OCI-LY1 (cell line): Measurements from ENCODE around the gene LRRC28.

Experiments
- H2AFZ ChIP-seq: fragments of 200-600 bp; sonication (generic), shearing (Covaris generic); 2 replicates; pipeline ENCODE4 v1.6.0; 2014; ENCODE audit warnings: antibody characterized with exemption, mild to moderate bottlenecking, low read length
- H3F3A ChIP-seq: fragments of 200-600 bp; sonication (generic), shearing (Covaris generic); 2 replicates; pipeline ENCODE4 v1.6.0; 2014; ENCODE audit warnings: mild to moderate bottlenecking, antibody characterized with exemption, low read length, moderate library complexity; ENCODE audit not compliant: insufficient read depth
- H3K27ac ChIP-seq: fragments of 200-600 bp; sonication (generic); 2 replicates; pipeline ENCODE4 v1.5.1; 2014; ENCODE audit warnings: low read length, mixed run types, mild to moderate bottlenecking, low read depth; ENCODE audit not compliant: poor library complexity, severe bottlenecking
- H3K27me3 ChIP-seq: fragments of 200-600 bp; sonication (generic); 2 replicates; pipeline ENCODE4 v1.6.0; 2014; ENCODE audit warnings: antibody characterized with exemption, mild to moderate bottlenecking, low read length, moderate library complexity; ENCODE audit not compliant: insufficient read depth
- H3K36me3 ChIP-seq: fragments of 200-600 bp; sonication (generic); 2 replicates; pipeline ENCODE4 v1.6.1; 2014; ENCODE audit warnings: mild to moderate bottlenecking, antibody characterized with exemption, low read length, moderate library complexity, mixed read lengths; ENCODE audit not compliant: insufficient read depth
- H3K4me1 ChIP-seq: fragments of 200-600 bp; sonication (generic); 2 replicates; pipeline ENCODE4 v1.5.1; 2014; ENCODE audit warnings: mild to moderate bottlenecking, low read length, moderate library complexity; ENCODE audit not compliant: insufficient read depth, severe bottlenecking
- H3K4me2 ChIP-seq: fragments of 200-600 bp; sonication (generic), shearing (Covaris generic); 2 replicates; pipeline ENCODE4 v1.6.1; 2014; ENCODE audit warnings: low read length
- H3K4me3 ChIP-seq: fragments of 200-600 bp; sonication (generic); 2 replicates; pipeline ENCODE4 v1.5.1; 2014; ENCODE audit warnings: low read length, low read depth, mild to moderate bottlenecking, mixed read lengths; ENCODE audit not compliant: poor library complexity, severe bottlenecking
- H3K79me2 ChIP-seq: fragments of 200-600 bp; shearing (Covaris generic); 2 replicates; pipeline ENCODE4 v1.6.1; 2016; ENCODE audit warnings: mixed run types, low read length, mixed read lengths; ENCODE audit not compliant: insufficient read depth
- H3K9ac ChIP-seq: fragments of 200-600 bp; sonication (generic), shearing (Covaris generic); 2 replicates; pipeline ENCODE4 v1.6.1; 2014; ENCODE audit warnings: mild to moderate bottlenecking, low read length, mixed read lengths
- H3K9me2 ChIP-seq: fragments of 200-600 bp; sonication (generic), shearing (Covaris generic); 2 replicates; pipeline ENCODE4 v1.6.1; 2014; ENCODE audit warnings: low read depth, mild to moderate bottlenecking, low read length, mixed read lengths
- H3K9me3 ChIP-seq: fragments of 200-600 bp; shearing (Covaris generic); 2 replicates; pipeline ENCODE4 v1.6.1; 2014; ENCODE audit warnings: low read length, mixed read lengths
- H4K20me1 ChIP-seq: fragments of 200-600 bp; sonication (generic), shearing (Covaris generic); 2 replicates; pipeline ENCODE4 v1.6.0; 2016; ENCODE audit warnings: mild to moderate bottlenecking, low read length; ENCODE audit not compliant: insufficient read depth
- CTCF ChIP-seq: fragments of 200-600 bp; sonication (generic), shearing (Covaris generic); IDR thresholded peaks from 2 replicates; pipeline ENCODE4 v1.5.1; 2017; ENCODE audit warnings: mild to moderate bottlenecking, antibody characterized with exemption, low read length, moderate library complexity, mixed read lengths
- EZH2 ChIP-seq: fragments of 200-600 bp; sonication (generic), shearing (Covaris generic); IDR thresholded peaks from 2 replicates; pipeline ENCODE4 v1.8.0; 2017; ENCODE audit warnings: borderline replicate concordance, mixed run types, mild to moderate bottlenecking, antibody characterized with exemption, low read length, moderate library complexity, mixed read lengths

The LRRC28 gene

GRCh38 chr15:99238849-99239248, 12.4 kb upstream of the LRRC28 start:
- Histone ChIP-seq H3K27ac (no peak overlapping the region), H3K9me3 (no peaks in the 10 kb centered on the region), H2AFZ (no peak overlapping the region)

GRCh38 chr15:99239545-99240198, 11.6 kb upstream of the LRRC28 start:
- H3K27ac ChIP-seq, result no peak overlapping the region
- no peak overlapping the region for H3K4me3 ChIP-seq
- H3K27me3 ChIP-seq, result no peaks in the 10 kb centered on the region; the same call in 1 of the 2 replicates
- no peaks in the 10 kb centered on the region for H3K9me3 ChIP-seq
- H2AFZ ChIP-seq, result no peak overlapping the region
- no peaks in the 10 kb centered on the region for H3K79me2 ChIP-seq
- no peak overlapping the region for H3K4me2 ChIP-seq
- H3K9ac ChIP-seq, result no peak overlapping the region
- no peaks in the 10 kb centered on the region for H4K20me1 ChIP-seq
- no peak for TF ChIP-seq CTCF
- TF ChIP-seq EZH2, result no peak
- H3K36me3 ChIP-seq, result no peaks in the 10 kb centered on the region
- no peaks in the 10 kb centered on the region for H3K4me1 ChIP-seq
- H3K9me2 ChIP-seq, result no peaks in the 10 kb centered on the region
- no peaks in the 10 kb centered on the region for H3F3A ChIP-seq

More at GRCh38 chr15:99238849-99239248, 12.4 kb upstream of the LRRC28 start:
- no peak overlapping the region for H3K4me2 ChIP-seq
- no peaks in the 10 kb centered on the region for H3K9me2 ChIP-seq
- no peak overlapping the region for H3K4me3 ChIP-seq
- H3K27me3 ChIP-seq, result no peaks in the 10 kb centered on the region; the same call in 1 of the 2 replicates
- TF ChIP-seq CTCF (no peak), EZH2 (no peak)
- no peaks in the 10 kb centered on the region for H4K20me1 ChIP-seq
- H3K9ac ChIP-seq, result no peak overlapping the region
- H3K4me1 ChIP-seq, result no peaks in the 10 kb centered on the region
- H3F3A ChIP-seq, result no peaks in the 10 kb centered on the region
- no peaks in the 10 kb centered on the region for H3K36me3 ChIP-seq
- no peaks in the 10 kb centered on the region for H3K79me2 ChIP-seq

DNA sequence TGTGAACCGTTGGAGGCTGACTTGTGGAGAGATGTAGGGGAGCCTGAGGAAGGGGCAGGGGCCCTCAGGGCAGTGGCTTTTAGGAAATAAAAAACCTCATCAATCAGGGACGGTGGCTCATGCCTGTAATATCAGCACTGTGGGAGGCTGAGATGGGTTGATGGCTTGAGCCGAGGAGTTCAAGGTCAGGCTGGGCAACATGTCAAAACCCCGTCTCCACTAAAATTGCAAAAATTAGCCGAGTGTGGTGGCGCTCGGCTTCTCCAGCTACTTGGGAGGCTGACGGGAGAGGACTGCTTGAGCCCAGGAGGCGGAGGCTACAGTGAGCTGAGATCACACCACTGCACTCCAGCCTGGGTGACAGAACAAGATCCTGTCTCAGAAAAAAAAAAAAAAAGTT, 9.5 kb upstream of the LRRC28 start:
- Histone ChIP-seq H3K27ac (no peak overlapping the region), H3K27me3 (no peaks in the 10 kb centered on the region; the same call in 1 of the 2 replicates), H3K36me3 (no peaks in the 10 kb centered on the region), H3K9ac (no peak overlapping the region), H3K4me2 (no peak overlapping the region), H3K9me2 (no peaks in the 10 kb centered on the region), H2AFZ (no peak overlapping the region), H3F3A (no peaks in the 10 kb centered on the region), H4K20me1 (no peaks in the 10 kb centered on the region), H3K9me3 (no peaks in the 10 kb centered on the region), H3K79me2 (no peaks in the 10 kb centered on the region), H3K4me3 (no peak overlapping the region), H3K4me1 (no peaks in the 10 kb centered on the region)
- TF ChIP-seq CTCF (no peak), EZH2 (no peak)
